Natural killer cell (primary cell): ENCODE results near the gene MCTP2. TPM values are rescaled to one million over a fixed set of nuclear protein-coding genes. Genes with fewer than 3 reads are reported as not detected.

Source experiments
- ATAC-seq, 3 donors: fragments of 150-1000 bp in 2 of 3; fragments of 200-7000 bp in 1 of 3; cut with Tn5 transposase; 1 replicate in 1 of 3; 2 replicates in 2 of 3; pipeline ENCODE4 v1.10.0; 2021; ENCODE audit warnings: mild to moderate bottlenecking in 2 of 3, moderate library complexity in 2 of 3
- DNase-seq, 2 donors: peaks; one replicate each; pipeline versions ENCODE4 v3.0.0 to v3.0.0-alpha.2; 2013 to 2021; ENCODE audit warnings: mixed read lengths in 1 of 2
- H3K27ac ChIP-seq: one replicate; pipeline ENCODE4 v1.5.1; 2013; ENCODE audit warnings: mild to moderate bottlenecking, low read length
- H3K27me3 ChIP-seq: one replicate; pipeline ENCODE4 v1.6.1; 2013; ENCODE audit warnings: low read length; ENCODE audit not compliant: control insufficient read depth, insufficient read depth
- H3K36me3 ChIP-seq: one replicate; pipeline ENCODE4 v1.6.1; 2013; ENCODE audit warnings: low read length; ENCODE audit not compliant: control insufficient read depth, insufficient read depth
- H3K4me1 ChIP-seq: one replicate; pipeline ENCODE4 v1.6.1; 2013; ENCODE audit warnings: low read length; ENCODE audit not compliant: control insufficient read depth, insufficient read depth
- H3K4me3 ChIP-seq: one replicate; pipeline ENCODE4 v1.5.1; 2013; ENCODE audit warnings: low read length
- H3K9me3 ChIP-seq: one replicate; pipeline ENCODE4 v1.6.1; 2013; ENCODE audit warnings: low read length; ENCODE audit not compliant: control insufficient read depth, insufficient read depth
- H3K27ac Mint-ChIP-seq, 2 donors: one replicate each; pipeline ENCODE4 v1.8.0; 2022; ENCODE audit warnings: mild to moderate bottlenecking in 2 of 2, mixed read lengths in 2 of 2, moderate library complexity in 1 of 2
- H3K27me3 Mint-ChIP-seq, 2 donors: one replicate each; pipeline ENCODE4 v1.8.0; 2022; ENCODE audit warnings: low read depth in 2 of 2, mixed read lengths in 2 of 2
- H3K36me3 Mint-ChIP-seq: one replicate; pipeline ENCODE4 v1.8.0; 2022; ENCODE audit warnings: mixed read lengths
- H3K4me1 Mint-ChIP-seq, 2 donors: one replicate each; pipeline ENCODE4 v1.8.0; 2022; ENCODE audit warnings: mixed read lengths in 2 of 2
- H3K4me3 Mint-ChIP-seq: one replicate; pipeline ENCODE4 v1.8.0; 2022; ENCODE audit warnings: mild to moderate bottlenecking, moderate library complexity, mixed read lengths
- H3K9me3 Mint-ChIP-seq, 2 donors: one replicate each; pipeline ENCODE4 v1.8.0; 2022; ENCODE audit warnings: mixed read lengths in 2 of 2
- CTCF ChIP-seq: fragments of 200-600 bp; IDR thresholded peaks from one replicate; pipeline ENCODE4 v1.8.0; 2022; ENCODE audit warnings: antibody characterized with exemption
- WGBS: methylation state at CpG from one replicate; pipeline ENCODE4 v1.1.7; 2013; ENCODE audit warnings: missing lambda C conversion rate; ENCODE audit not compliant: insufficient coverage; 5-methylcytosine and 5-hydroxymethylcytosine counted together
- intact Hi-C: fragments of 100-400 bp; cut with micrococcal nuclease; formaldehyde crosslinking; loops from one replicate; pipeline ENCODE4 v1.14.2; 2022
- total RNA-seq, 4 donors: library from RNA; stranded (reverse); fragments of 120-200 nt in 1 of 4; gene quantifications; one replicate each; pipeline versions ENCODE4 v1.2.3 to v1.2.4, GENCODE V29; 2013 to 2022

Gene MCTP2
- total RNA-seq, 3 donors from 2014 or later (not counting 1 experiment from before 2014, with no cell fraction given): 235 to 312 (median 261) TPM

GRCh38 chr15:94360251-94360685 is 128.9 kb downstream of the MCTP2 start:
- H3K36me3 ChIP-seq: peaks cover 62% of the 10 kb centered on the region
- no peaks in the 10 kb centered on the region for H3K9me3 ChIP-seq
- DNase-seq: no peak
- peaks cover 43 to 47% of the 10 kb centered on the region in 2 donors for H3K4me1 Mint-ChIP-seq
- intact Hi-C loops: no loop called here
- H3K4me1 ChIP-seq: peaks cover 6% of the 10 kb centered on the region
- no peak overlapping the region for H3K4me3 ChIP-seq
- peak overlapping the region; percentile 78 to 81 for H3K27ac Mint-ChIP-seq
- H3K9me3 Mint-ChIP-seq: no peaks in the 10 kb centered on the region
- no peaks in the 10 kb centered on the region for H3K27me3 ChIP-seq
- H3K27me3 Mint-ChIP-seq: no peaks in the 10 kb centered on the region
- WGBS: 83% methylated on average over 7 of the region's 7 CpGs
- no peak overlapping the region for H3K27ac ChIP-seq
- TF ChIP-seq CTCF: no peak
- H3K36me3 Mint-ChIP-seq: peaks cover 17% of the 10 kb centered on the region
- ATAC-seq: peak in 1 of 3 donors; percentile 25
- no peak overlapping the region for H3K4me3 Mint-ChIP-seq

GRCh38 chr15:94362385-94363092 is 131.2 kb downstream of the MCTP2 start:
- Mint-ChIP-seq H3K4me3 (no peak overlapping the region), H3K36me3 (peaks cover 17% of the 10 kb centered on the region), H3K27ac (peak overlapping the region; percentile 81), H3K4me1 (peaks cover 49 to 52% of the 10 kb centered on the region in 2 donors), H3K27me3 (no peaks in the 10 kb centered on the region), H3K9me3 (no peaks in the 10 kb centered on the region)
- 98% methylated on average over 4 of the region's 4 CpGs for WGBS
- intact Hi-C loops: no loop called here
- no peaks in the 10 kb centered on the region for H3K9me3 ChIP-seq
- ATAC-seq (no peak), DNase-seq (no peak)
- peaks cover 51% of the 10 kb centered on the region for H3K36me3 ChIP-seq
- no peak overlapping the region for H3K27ac ChIP-seq
- no peak for TF ChIP-seq CTCF
- H3K27me3 ChIP-seq: no peaks in the 10 kb centered on the region
- H3K4me3 ChIP-seq: no peak overlapping the region
- H3K4me1 ChIP-seq: peaks cover 6% of the 10 kb centered on the region

- no peak for ATAC-seq
- no peaks in the 10 kb centered on the region for H3K9me3 ChIP-seq
- no peak overlapping the region for H3K27ac ChIP-seq
- WGBS: 96% methylated on average over 4 of the region's 4 CpGs
- no peak overlapping the region for H3K4me3 ChIP-seq
- H3K9me3 Mint-ChIP-seq: no peaks in the 10 kb centered on the region
- H3K4me3 Mint-ChIP-seq: no peak overlapping the region
- DNase-seq: no peak
- H3K36me3 Mint-ChIP-seq: peaks cover 22% of the 10 kb centered on the region
- H3K4me1 Mint-ChIP-seq: peaks cover 49 to 54% of the 10 kb centered on the region in 2 donors
- peaks cover 6% of the 10 kb centered on the region for H3K4me1 ChIP-seq
- TF ChIP-seq CTCF: no peak
- peaks cover 51% of the 10 kb centered on the region for H3K36me3 ChIP-seq
- H3K27me3 ChIP-seq: no peaks in the 10 kb centered on the region
- H3K27ac Mint-ChIP-seq: peak overlapping the region; percentile 3 to 81
- H3K27me3 Mint-ChIP-seq: no peaks in the 10 kb centered on the region
- intact Hi-C loops: no loop called here
Measured at GRCh38 chr15:94363382-94363781, 132.0 kb downstream of the MCTP2 start.

GRCh38 chr15:94366781-94367180 is 135.4 kb downstream of the MCTP2 start:
- Mint-ChIP-seq H3K9me3 (no peaks in the 10 kb centered on the region), H3K4me1 (peaks cover 38 to 44% of the 10 kb centered on the region in 2 donors), H3K27ac (peak overlapping the region; percentile 56 to 74), H3K4me3 (no peak overlapping the region), H3K36me3 (peaks cover 25% of the 10 kb centered on the region), H3K27me3 (no peaks in the 10 kb centered on the region)
- Histone ChIP-seq H3K27ac (no peak overlapping the region), H3K9me3 (no peaks in the 10 kb centered on the region), H3K27me3 (no peaks in the 10 kb centered on the region), H3K36me3 (peaks cover 61% of the 10 kb centered on the region), H3K4me3 (no peak overlapping the region), H3K4me1 (no peaks in the 10 kb centered on the region)
- TF ChIP-seq CTCF: no peak
- WGBS: 81% methylated on average over 4 of the region's 4 CpGs
- intact Hi-C loops: no loop called here
- ATAC-seq (no peak), DNase-seq (no peak)
